Astrocyte (in vitro differentiated cells and primary cell): ENCODE results near the gene CDH23. TPM values are rescaled to one million over a fixed set of nuclear protein-coding genes. Genes with fewer than 3 reads are reported as not detected.

ENCODE experiments used
- DNase-seq: peaks from one replicate; pipeline ENCODE4 v3.0.0-alpha.2; 2010; ENCODE audit warnings: low read depth
- FAIRE-seq: peaks from 2 replicates; lab custom pipeline; 2011; peaks lifted over from hg19 to GRCh38; lab: Jason Lieb, UNC
- H2AFZ ChIP-seq: 2 replicates; pipeline ENCODE4 v1.6.0; 2012; ENCODE audit warnings: low read depth, low read length, inconsistent platforms
- H3K27ac ChIP-seq: 2 replicates; pipeline ENCODE4 v1.5.1; 2011; ENCODE audit warnings: low read depth, low read length, inconsistent platforms
- H3K27me3 ChIP-seq: 2 replicates; pipeline ENCODE4 v1.6.0; 2011; ENCODE audit warnings: low read length, inconsistent platforms; ENCODE audit not compliant: insufficient read depth
- H3K36me3 ChIP-seq: 2 replicates; pipeline ENCODE4 v1.5.1; 2011; ENCODE audit warnings: low read length, inconsistent platforms; ENCODE audit not compliant: insufficient read depth
- H3K4me1 ChIP-seq: 2 replicates; pipeline ENCODE4 v1.5.1; 2011; ENCODE audit warnings: low read length, inconsistent platforms; ENCODE audit not compliant: insufficient read depth
- H3K4me2 ChIP-seq: 2 replicates; pipeline ENCODE4 v1.6.0; 2012; ENCODE audit warnings: low read length, inconsistent platforms
- H3K4me3 ChIP-seq: 2 replicates; pipeline ENCODE4 v1.5.1; 2011; ENCODE audit warnings: low read depth, mild to moderate bottlenecking, low read length, inconsistent platforms; ENCODE audit not compliant: insufficient read depth
- H3K79me2 ChIP-seq: 2 replicates; pipeline ENCODE4 v1.6.0; 2012; ENCODE audit warnings: mild to moderate bottlenecking, low read length, inconsistent platforms; ENCODE audit not compliant: insufficient read depth
- H3K9ac ChIP-seq: 2 replicates; pipeline ENCODE4 v1.6.0; 2012; ENCODE audit warnings: mild to moderate bottlenecking, low read length, inconsistent platforms
- H3K9me3 ChIP-seq: 2 replicates; pipeline ENCODE4 v1.5.1; 2012; ENCODE audit warnings: low read depth, mild to moderate bottlenecking, low read length, inconsistent platforms; ENCODE audit not compliant: insufficient read depth
- H4K20me1 ChIP-seq: 2 replicates; pipeline ENCODE4 v1.6.0; 2012; ENCODE audit warnings: low read length, inconsistent platforms; ENCODE audit not compliant: insufficient read depth
- H3K27ac Mint-ChIP-seq: one replicate; pipeline ENCODE4 v1.8.0; 2021; ENCODE audit warnings: mild to moderate bottlenecking, mixed read lengths; ENCODE audit not compliant: unreplicated experiment
- H3K27me3 Mint-ChIP-seq: one replicate; pipeline ENCODE4 v1.8.0; 2021; ENCODE audit warnings: low read depth, mixed read lengths; ENCODE audit not compliant: unreplicated experiment
- H3K36me3 Mint-ChIP-seq: one replicate; pipeline ENCODE4 v1.8.0; 2021; ENCODE audit warnings: low read depth, mixed read lengths; ENCODE audit not compliant: unreplicated experiment
- H3K4me1 Mint-ChIP-seq: one replicate; pipeline ENCODE4 v1.8.0; 2021; ENCODE audit warnings: low read depth, mixed read lengths; ENCODE audit not compliant: unreplicated experiment
- H3K4me3 Mint-ChIP-seq: one replicate; pipeline ENCODE4 v1.8.0; 2021; ENCODE audit warnings: mild to moderate bottlenecking, moderate library complexity, mixed read lengths; ENCODE audit not compliant: unreplicated experiment
- H3K9me3 Mint-ChIP-seq: one replicate; pipeline ENCODE4 v1.8.0; 2021; ENCODE audit warnings: mild to moderate bottlenecking, mixed read lengths; ENCODE audit not compliant: unreplicated experiment
- EZH2 ChIP-seq: IDR thresholded peaks from 2 replicates; pipeline ENCODE4 v1.6.1; 2012; ENCODE audit warnings: mild to moderate bottlenecking, low read length, inconsistent platforms; ENCODE audit not compliant: insufficient read depth
- total RNA-seq: library from RNA; stranded (reverse); gene quantifications from 2 replicates; pipeline ENCODE4 v1.2.1, GENCODE V29; 2021
- TF ChIP-seq, protein P1 (sequence below): IDR thresholded peaks from 2 replicates; pipeline ENCODE4 v1.5.1; 2011; ENCODE audit warnings: low read depth, mild to moderate bottlenecking, inconsistent platforms, low read length, moderate library complexity; ENCODE audit not compliant: insufficient read depth

Gene CDH23
- total RNA-seq, 1 donor from 2014 or later, result not detected

DNA sequence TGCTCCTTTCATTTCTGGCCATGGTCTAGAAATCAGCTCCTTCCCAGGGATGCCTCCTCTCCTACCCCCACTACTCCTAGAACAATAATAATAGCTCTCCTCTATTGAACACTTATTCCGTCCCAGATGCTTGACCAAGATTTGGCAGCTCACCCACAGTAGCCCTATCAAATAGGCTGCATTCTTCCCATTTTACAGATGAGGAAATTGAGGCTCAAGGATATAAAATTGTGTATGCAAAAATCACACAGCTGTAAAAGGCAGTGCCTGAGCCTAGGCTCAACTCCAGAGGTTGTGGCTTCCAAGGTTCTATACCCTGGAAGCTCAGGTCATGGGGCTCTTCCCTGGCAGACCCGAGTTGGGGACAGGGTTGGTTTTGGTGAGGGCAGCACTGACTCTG, 240.6 kb downstream of the CDH23 start:
- peaks cover 63% of the 10 kb centered on the region for H3K27me3 Mint-ChIP-seq
- H3K27ac Mint-ChIP-seq, result no peak overlapping the region

DNA sequence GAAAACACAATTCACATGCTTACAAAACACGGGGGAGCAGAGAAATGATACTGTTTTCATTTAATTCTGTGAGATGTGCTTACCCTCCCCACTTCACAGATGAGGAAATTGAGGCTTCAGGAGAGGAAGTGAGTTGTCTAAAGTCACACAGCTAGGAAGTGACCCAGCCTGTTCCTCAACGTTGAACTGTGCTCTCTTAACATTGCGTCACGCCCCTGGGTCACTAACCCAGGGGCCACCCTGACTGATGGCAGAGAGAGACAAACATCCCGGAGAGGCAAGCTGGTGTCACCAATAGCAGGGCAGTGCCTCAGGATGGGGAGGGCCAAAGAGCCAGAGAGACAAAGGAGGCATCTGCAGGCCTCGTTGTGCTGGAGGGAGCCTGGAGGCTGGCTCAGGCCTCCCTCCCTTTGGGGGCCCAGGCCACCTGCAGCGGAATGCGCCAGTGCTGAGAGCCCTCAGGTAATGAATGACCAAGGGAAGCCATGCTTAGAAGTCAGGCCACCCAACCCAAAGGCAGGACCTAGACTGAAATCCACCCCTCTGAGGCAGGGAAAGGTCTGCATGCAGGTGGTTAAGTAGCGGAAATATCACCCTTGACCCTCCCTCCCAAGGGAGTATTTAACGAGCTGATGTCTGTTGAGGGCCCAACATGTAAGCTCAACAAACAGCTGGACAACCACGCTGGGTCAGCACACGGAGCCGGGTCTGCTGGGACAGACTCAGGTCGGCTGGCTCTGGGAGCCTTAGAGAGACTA, 241.5 kb downstream of the CDH23 start:
- Histone ChIP-seq H3K4me1 (no peaks in the 10 kb centered on the region), H3K79me2 (no peaks in the 10 kb centered on the region), H3K36me3 (no peaks in the 10 kb centered on the region), H4K20me1 (no peaks in the 10 kb centered on the region), H3K9ac (no peak overlapping the region), H3K27me3 (peaks cover 22% of the 10 kb centered on the region), H3K27ac (no peak overlapping the region), H2AFZ (no peak overlapping the region), H3K4me3 (no peak overlapping the region), H3K4me2 (no peak overlapping the region), H3K9me3 (no peaks in the 10 kb centered on the region)
- Mint-ChIP-seq H3K9me3 (no peaks in the 10 kb centered on the region), H3K4me1 (no peaks in the 10 kb centered on the region), H3K27me3 (peaks cover 59% of the 10 kb centered on the region), H3K36me3 (no peaks in the 10 kb centered on the region), H3K27ac (no peak overlapping the region), H3K4me3 (no peak overlapping the region)
- no peak for TF ChIP-seq EZH2
- TF ChIP-seq, protein P1, sequence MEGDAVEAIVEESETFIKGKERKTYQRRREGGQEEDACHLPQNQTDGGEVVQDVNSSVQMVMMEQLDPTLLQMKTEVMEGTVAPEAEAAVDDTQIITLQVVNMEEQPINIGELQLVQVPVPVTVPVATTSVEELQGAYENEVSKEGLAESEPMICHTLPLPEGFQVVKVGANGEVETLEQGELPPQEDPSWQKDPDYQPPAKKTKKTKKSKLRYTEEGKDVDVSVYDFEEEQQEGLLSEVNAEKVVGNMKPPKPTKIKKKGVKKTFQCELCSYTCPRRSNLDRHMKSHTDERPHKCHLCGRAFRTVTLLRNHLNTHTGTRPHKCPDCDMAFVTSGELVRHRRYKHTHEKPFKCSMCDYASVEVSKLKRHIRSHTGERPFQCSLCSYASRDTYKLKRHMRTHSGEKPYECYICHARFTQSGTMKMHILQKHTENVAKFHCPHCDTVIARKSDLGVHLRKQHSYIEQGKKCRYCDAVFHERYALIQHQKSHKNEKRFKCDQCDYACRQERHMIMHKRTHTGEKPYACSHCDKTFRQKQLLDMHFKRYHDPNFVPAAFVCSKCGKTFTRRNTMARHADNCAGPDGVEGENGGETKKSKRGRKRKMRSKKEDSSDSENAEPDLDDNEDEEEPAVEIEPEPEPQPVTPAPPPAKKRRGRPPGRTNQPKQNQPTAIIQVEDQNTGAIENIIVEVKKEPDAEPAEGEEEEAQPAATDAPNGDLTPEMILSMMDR, result no peak
- DNase-seq (no peak), FAIRE-seq (no peak)

More for the DNA sequence above, 240.6 kb downstream of the CDH23 start:
- TF ChIP-seq EZH2, result no peak
- TF ChIP-seq, protein P1, result no peak
- no peak overlapping the region for H3K9ac ChIP-seq
- Mint-ChIP-seq H3K9me3 (no peaks in the 10 kb centered on the region), H3K36me3 (no peaks in the 10 kb centered on the region), H3K4me1 (no peaks in the 10 kb centered on the region), H3K4me3 (no peak overlapping the region)
- no peaks in the 10 kb centered on the region for H3K4me1 ChIP-seq
- H3K4me2 ChIP-seq, result no peak overlapping the region
- H4K20me1 ChIP-seq, result no peaks in the 10 kb centered on the region
- H3K27ac ChIP-seq, result no peak overlapping the region
- H3K4me3 ChIP-seq, result no peak overlapping the region
- no peaks in the 10 kb centered on the region for H3K9me3 ChIP-seq
- H3K36me3 ChIP-seq, result no peaks in the 10 kb centered on the region
- peaks cover 25% of the 10 kb centered on the region for H3K27me3 ChIP-seq
- H3K79me2 ChIP-seq, result no peaks in the 10 kb centered on the region
- no peak for FAIRE-seq
- no peak for DNase-seq
- no peak overlapping the region for H2AFZ ChIP-seq
